IMR-90 (cell line): ENCODE results near the gene TTC24. TPM values are rescaled to one million over a fixed set of nuclear protein-coding genes. Genes with fewer than 3 reads are reported as not detected.

ENCODE experiments used
- ATAC-seq: fragments of 200-7000 bp; cut with Tn5 transposase; 2 replicates; pipeline ENCODE4 v1.9.1; 2020; ENCODE audit warnings: low read depth, mild to moderate bottlenecking, moderate library complexity
- BruUV-seq: library from RNA; stranded (reverse); fragments of 400-500 nt; replicated peaks from 2 replicates; lab custom pipeline; 2021; lab: Mats Ljungman, UMichigan
- CTCF ChIA-PET: fragments of 300-600 bp; formaldehyde crosslinking; extraction: SDS; loops from one replicate; lab custom pipeline; 2021; ENCODE audit warnings: antibody characterized with exemption; lab: Yijun Ruan, JAX
- POLR2A ChIA-PET: fragments of 300-600 bp; sonication (Branson Sonifier 250); formaldehyde crosslinking; loops from one replicate; lab custom pipeline; 2022; ENCODE audit warnings: antibody characterized with exemption; ENCODE audit not compliant: unreplicated experiment; lab: Charles Lee
- DNase-seq: peaks from one replicate; pipeline ENCODE4 v3.0.0; 2013
- H2AFZ ChIP-seq: replicated peaks from 2 replicates; pipeline ENCODE3; 2013; ENCODE audit warnings: low read length, mild to moderate bottlenecking; ENCODE audit not compliant: poor library complexity
- H2AK5ac ChIP-seq: 2 replicates; pipeline ENCODE4 v1.6.1; 2013; ENCODE audit warnings: low read depth, low read length, inconsistent platforms
- H2AK9ac ChIP-seq: replicated peaks from 2 replicates; pipeline ENCODE3; 2013; ENCODE audit warnings: mild to moderate bottlenecking, low read depth, low read length, moderate library complexity; ENCODE audit not compliant: poor library complexity
- H2BK120ac ChIP-seq: 2 replicates; pipeline ENCODE4 v1.6.1; 2013; ENCODE audit warnings: low read depth, low read length, inconsistent platforms
- H2BK15ac ChIP-seq: 3 replicates; pipeline ENCODE4 v1.6.1; 2013; ENCODE audit warnings: low read depth, low read length, inconsistent platforms
- H2BK20ac ChIP-seq: 2 replicates; pipeline ENCODE4 v1.6.1; 2013; ENCODE audit warnings: low read depth, mild to moderate bottlenecking, inconsistent platforms, low read length, moderate library complexity
- H2BK5ac ChIP-seq: 2 replicates; pipeline ENCODE4 v1.6.1; 2013; ENCODE audit warnings: mild to moderate bottlenecking, low read depth, low read length, inconsistent platforms; ENCODE audit not compliant: poor library complexity, severe bottlenecking
- H3K14ac ChIP-seq: replicated peaks from 2 replicates; pipeline ENCODE4 v1.6.1; 2013; ENCODE audit warnings: low read depth, low read length, inconsistent platforms
- H3K18ac ChIP-seq: 2 replicates; pipeline ENCODE4 v1.6.1; 2013; ENCODE audit warnings: low read depth, low read length, control low read depth
- H3K23ac ChIP-seq: 2 replicates; pipeline ENCODE4 v1.6.1; 2013; ENCODE audit warnings: low read depth, low read length, inconsistent platforms
- H3K27ac ChIP-seq: 2 replicates; pipeline ENCODE4 v1.5.1; 2013; ENCODE audit warnings: mild to moderate bottlenecking, control low read depth, low read length; ENCODE audit not compliant: insufficient read depth
- H3K27me3 ChIP-seq: 2 replicates; pipeline ENCODE4 v1.6.1; 2013; ENCODE audit warnings: low read length; ENCODE audit not compliant: control insufficient read depth, insufficient read depth
- H3K36me3 ChIP-seq: 2 replicates; pipeline ENCODE4 v1.6.1; 2013; ENCODE audit warnings: low read length, mixed read lengths; ENCODE audit not compliant: control insufficient read depth, insufficient read depth
- H3K4ac ChIP-seq: 2 replicates; pipeline ENCODE4 v1.6.1; 2013; ENCODE audit warnings: low read depth, low read length, inconsistent platforms
- H3K4me1 ChIP-seq: 2 replicates; pipeline ENCODE4 v1.6.1; 2013; ENCODE audit warnings: low read length, mixed read lengths; ENCODE audit not compliant: control insufficient read depth, insufficient read depth
- H3K4me2 ChIP-seq: 2 replicates; pipeline ENCODE4 v1.6.1; 2013; ENCODE audit warnings: low read depth, mild to moderate bottlenecking, control low read depth, low read length, moderate library complexity
- H3K4me3 ChIP-seq: 2 replicates; pipeline ENCODE4 v1.5.1; 2013; ENCODE audit warnings: low read depth, mild to moderate bottlenecking, control low read depth, low read length, moderate library complexity; ENCODE audit not compliant: insufficient read depth
- H3K56ac ChIP-seq: 2 replicates; pipeline ENCODE4 v1.6.1; 2013; ENCODE audit warnings: low read length, inconsistent platforms; ENCODE audit not compliant: insufficient read depth; ENCODE audit errors: extremely low read depth
- H3K79me1 ChIP-seq, 2 experiments: 2 replicates each; pipeline ENCODE4 v1.6.1; 2013; ENCODE audit warnings: low read length in 2 of 2, inconsistent platforms in 1 of 2, low read depth in 1 of 2
- H3K9ac ChIP-seq: 2 replicates; pipeline ENCODE4 v1.6.1; 2013; ENCODE audit warnings: low read depth, low read length, control low read depth
- H3K9me1 ChIP-seq: 2 replicates; pipeline ENCODE4 v1.6.1; 2013; ENCODE audit warnings: low read length, inconsistent platforms; ENCODE audit not compliant: insufficient read depth
- H3K9me3 ChIP-seq: 2 replicates; pipeline ENCODE4 v1.6.1; 2013; ENCODE audit warnings: low read length; ENCODE audit not compliant: control insufficient read depth, insufficient read depth
- H4K20me1 ChIP-seq: 2 replicates; pipeline ENCODE4 v1.6.1; 2013; ENCODE audit warnings: low read length, inconsistent platforms; ENCODE audit not compliant: insufficient read depth
- H4K5ac ChIP-seq: 2 replicates; pipeline ENCODE4 v1.6.1; 2013; ENCODE audit warnings: mild to moderate bottlenecking, low read depth, low read length, control low read depth
- H4K8ac ChIP-seq, 2 experiments: 2 replicates each; pipeline ENCODE4 v1.6.1; 2013; ENCODE audit warnings: low read depth in 2 of 2, low read length in 2 of 2, control low read depth in 1 of 2, inconsistent platforms in 1 of 2
- H4K91ac ChIP-seq: 2 replicates; pipeline ENCODE4 v1.6.1; 2013; ENCODE audit warnings: low read depth, low read length, inconsistent platforms; ENCODE audit not compliant: insufficient read depth
- BHLHE40 ChIP-seq: fragments of 150-350 bp; IDR thresholded peaks from 2 replicates; pipeline ENCODE4 v1.6.1; 2016; ENCODE audit warnings: mild to moderate bottlenecking, low read depth, low read length
- CEBPB ChIP-seq: IDR thresholded peaks from 2 replicates; pipeline ENCODE4 v1.6.1; 2012; ENCODE audit warnings: low read depth, low read length, improper control_type of control experiment
- CHD1 ChIP-seq: IDR thresholded peaks from 2 replicates; pipeline ENCODE4 v1.6.1; 2012; ENCODE audit warnings: low read depth, low read length, improper control_type of control experiment
- CTCF ChIP-seq: conservative IDR thresholded peaks from 2 replicates; pipeline ENCODE4 v1.5.1; 2012; ENCODE audit warnings: mild to moderate bottlenecking, low read depth, low read length, improper control_type of control experiment
- MAFK ChIP-seq: IDR thresholded peaks from 2 replicates; pipeline ENCODE4 v1.6.1; 2012; ENCODE audit warnings: low read depth, low read length, improper control_type of control experiment
- MAZ ChIP-seq: IDR thresholded peaks from 2 replicates; pipeline ENCODE4 v1.6.1; 2012; ENCODE audit warnings: low read depth, mild to moderate bottlenecking, low read length, improper control_type of control experiment, moderate library complexity, borderline replicate concordance
- MXI1 ChIP-seq: IDR thresholded peaks from 2 replicates; pipeline ENCODE4 v1.6.1; 2012; ENCODE audit warnings: low read depth, mild to moderate bottlenecking, low read length, moderate library complexity, borderline replicate concordance
- NFE2L2 ChIP-seq: fragments of 150-350 bp; IDR thresholded peaks from 2 replicates; pipeline ENCODE4 v1.6.1; 2016; ENCODE audit warnings: low read depth, mild to moderate bottlenecking, low read length
- RAD21 ChIP-seq: IDR thresholded peaks from 2 replicates; pipeline ENCODE4 v1.6.1; 2012; ENCODE audit warnings: low read length, improper control_type of control experiment
- RCOR1 ChIP-seq: IDR thresholded peaks from 2 replicates; pipeline ENCODE4 v1.6.1; 2012; ENCODE audit warnings: mild to moderate bottlenecking, low read length, improper control_type of control experiment; ENCODE audit not compliant: insufficient replicate concordance
- WGBS, 2 experiments: methylation state at CpG; one replicate each; pipeline versions ENCODE4 v1.1.5 to v1.1.7; 2013; ENCODE audit warnings: missing lambda C conversion rate in 2 of 2; ENCODE audit not compliant: insufficient read length in 1 of 2; ENCODE audit errors: extremely low coverage in 2 of 2; 5-methylcytosine and 5-hydroxymethylcytosine counted together
- dilution Hi-C: fragments of 300-500 bp; cut with HindIII; formaldehyde crosslinking; loops from one replicate; pipeline ENCODE4 v1.14.3; 2018; ENCODE audit warnings: low sequenced_read_pairs; ENCODE audit not compliant: unreplicated experiment
- in situ Hi-C: fragments of 300-500 bp; cut with MboI; formaldehyde crosslinking; loops from 3 replicates; pipeline ENCODE4 v1.14.3; 2019; ENCODE audit warnings: low sequenced_read_pairs, inconsistent platforms, mixed read lengths
- intact Hi-C: fragments of 100-400 bp; cut with micrococcal nuclease; formaldehyde crosslinking; loops from 2 replicates; pipeline ENCODE4 v1.10.0; 2022
- polyA plus RNA-seq, 3 experiments: library from polyadenylated mRNA; depleted of rRNA; stranded (reverse); fragments of >200 nt; gene quantifications; 2 replicates each; pipeline ENCODE4 v1.2.3, GENCODE V29; 2012; ENCODE audit warnings: low replicate concordance in 1 of 3
- total RNA-seq: library from RNA; depleted of rRNA; stranded (reverse); fragments of >200 nt; gene quantifications from 2 replicates; pipeline ENCODE4 v1.2.3, GENCODE V29; 2012
- TF ChIP-seq, protein P1 (sequence below): fragments of 150-350 bp; IDR thresholded peaks from 2 replicates; pipeline ENCODE4 v1.6.1; 2016; ENCODE audit warnings: low read depth, mild to moderate bottlenecking, low read length, moderate library complexity, borderline replicate concordance

TTC24 gene
- total and polyA plus RNA-seq, 2 of the 4 experiments (the other 2 are of a cell fraction) = not detected

DNA sequence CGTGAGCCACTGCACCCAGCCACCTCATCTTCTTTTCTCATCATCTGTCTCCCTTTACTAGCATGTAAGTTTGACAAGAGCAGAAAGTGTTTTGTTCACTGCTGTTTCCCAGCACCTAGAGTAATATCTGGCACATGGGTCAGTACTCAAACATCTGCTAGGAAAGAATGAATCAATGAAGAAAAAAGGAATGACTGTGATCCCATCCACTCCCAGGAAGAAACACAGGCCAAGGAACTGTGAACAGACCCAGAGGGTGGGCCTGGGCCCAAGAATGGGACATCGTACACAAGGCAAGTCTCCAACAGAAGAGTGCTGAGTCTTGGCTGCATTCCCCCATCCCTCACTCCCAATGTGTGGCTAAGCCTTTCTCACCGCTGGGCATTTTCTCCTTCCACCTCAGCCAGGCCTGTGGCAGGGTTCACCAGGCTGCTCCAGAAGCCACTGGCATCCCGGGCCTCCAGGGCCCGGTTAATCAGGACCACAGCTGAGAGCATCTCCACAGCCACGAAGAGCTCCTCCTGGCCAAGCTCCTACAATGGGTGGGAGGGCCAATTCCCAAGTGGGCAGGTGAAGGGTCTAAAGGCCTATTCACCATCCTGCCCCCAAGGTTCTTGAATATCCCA, 25.6 kb upstream of the TTC24 start:
- CTCF ChIA-PET = no interaction called here

More for the DNA sequence above, 25.6 kb upstream of the TTC24 start:
- Histone ChIP-seq H4K8ac (no peak overlapping the region), H4K20me1 (no peaks in the 10 kb centered on the region), H2BK120ac (no peak overlapping the region), H3K27ac (no peak overlapping the region), H3K36me3 (peaks cover 8% of the 10 kb centered on the region), H2AK5ac (no peak overlapping the region), H3K23ac (no peak overlapping the region; the same call in 1 of the 2 replicates), H3K18ac (no peak overlapping the region), H4K5ac (no peak overlapping the region), H3K4me3 (no peak overlapping the region), H2AK9ac (no peak overlapping the region), H4K91ac (no peak overlapping the region), H3K9ac (no peak overlapping the region), H3K27me3 (no peaks in the 10 kb centered on the region), H3K4me2 (no peak overlapping the region), H3K79me1 (peaks cover 0 to 22% of the 10 kb centered on the region in 2 experiments; a peak in 2 of 4 replicates), H2AFZ (no peak overlapping the region), H2BK15ac (no peak overlapping the region), H3K14ac (no peak overlapping the region), H3K9me3 (no peaks in the 10 kb centered on the region), H3K56ac (no peak overlapping the region), H3K4ac (no peak overlapping the region), H2BK5ac (no peak overlapping the region), H2BK20ac (no peak overlapping the region), H3K9me1 (peaks cover 8% of the 10 kb centered on the region), H3K4me1 (no peaks in the 10 kb centered on the region)
- dilution Hi-C loops (no loop called here), intact Hi-C loops (no loop called here), in situ Hi-C loops (no loop called here)
- WGBS, 2 experiments = 80% methylated on average over 2 of the region's 6 CpGs; no CpG with 5 or more reads in 1 of the 2 experiments
- DNase-seq (no peak), ATAC-seq (no peak)
- TF ChIP-seq RAD21 = no peak
- TF ChIP-seq, protein P1, sequence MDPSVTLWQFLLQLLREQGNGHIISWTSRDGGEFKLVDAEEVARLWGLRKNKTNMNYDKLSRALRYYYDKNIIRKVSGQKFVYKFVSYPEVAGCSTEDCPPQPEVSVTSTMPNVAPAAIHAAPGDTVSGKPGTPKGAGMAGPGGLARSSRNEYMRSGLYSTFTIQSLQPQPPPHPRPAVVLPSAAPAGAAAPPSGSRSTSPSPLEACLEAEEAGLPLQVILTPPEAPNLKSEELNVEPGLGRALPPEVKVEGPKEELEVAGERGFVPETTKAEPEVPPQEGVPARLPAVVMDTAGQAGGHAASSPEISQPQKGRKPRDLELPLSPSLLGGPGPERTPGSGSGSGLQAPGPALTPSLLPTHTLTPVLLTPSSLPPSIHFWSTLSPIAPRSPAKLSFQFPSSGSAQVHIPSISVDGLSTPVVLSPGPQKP = no peak
- TF ChIP-seq BHLHE40 = no peak
- TF ChIP-seq CEBPB = no peak
- TF ChIP-seq CHD1 = no peak
- no peak for TF ChIP-seq RCOR1
- no peak for TF ChIP-seq CTCF
- TF ChIP-seq MAFK = no peak
- TF ChIP-seq NFE2L2 = no peak
- TF ChIP-seq MXI1 = no peak
- no peak for TF ChIP-seq MAZ
- POLR2A ChIA-PET = no interaction called here
- no TSS peak for BruUV-seq
